Ovary (tissue), 1 donor: ENCODE results near the gene TRIM44.
"Not testable (repeated sequence)": the region's sequence is repeated elsewhere in the genome, so short reads cannot be mapped to it uniquely, and the experiment has no call there.

Source experiments
- EP300 ChIP-seq: sonication (generic); formaldehyde crosslinking; IDR thresholded peaks from one replicate; pipeline ENCODE4 v1.6.1; 2017; ENCODE audit warnings: antibody characterized with exemption
- POLR2A ChIP-seq: fragments of 450-650 bp; IDR thresholded peaks from one replicate; pipeline ENCODE4 v1.6.1; 2017; ENCODE audit warnings: antibody characterized with exemption, mild to moderate bottlenecking, moderate library complexity

GRCh38 chr11:35777241-35777640 is 114.7 kb downstream of the TRIM44 start:
- TF ChIP-seq EP300, POLR2A: not testable (repeated sequence)
